H1 (cell line): ENCODE results near the gene CDK5R2.

Source experiments
- BCL11A ChIP-seq, 2 experiments: IDR thresholded peaks; one replicate each; pipeline ENCODE4 v1.6.1; 2011; ENCODE audit warnings: low read depth in 2 of 2, low read length in 2 of 2, mild to moderate bottlenecking in 2 of 2
- GTF2F1 ChIP-seq: IDR thresholded peaks from 2 replicates; pipeline ENCODE4 v1.6.1; 2012; ENCODE audit warnings: low read depth, low read length, improper control_type of control experiment, borderline replicate concordance

DNA sequence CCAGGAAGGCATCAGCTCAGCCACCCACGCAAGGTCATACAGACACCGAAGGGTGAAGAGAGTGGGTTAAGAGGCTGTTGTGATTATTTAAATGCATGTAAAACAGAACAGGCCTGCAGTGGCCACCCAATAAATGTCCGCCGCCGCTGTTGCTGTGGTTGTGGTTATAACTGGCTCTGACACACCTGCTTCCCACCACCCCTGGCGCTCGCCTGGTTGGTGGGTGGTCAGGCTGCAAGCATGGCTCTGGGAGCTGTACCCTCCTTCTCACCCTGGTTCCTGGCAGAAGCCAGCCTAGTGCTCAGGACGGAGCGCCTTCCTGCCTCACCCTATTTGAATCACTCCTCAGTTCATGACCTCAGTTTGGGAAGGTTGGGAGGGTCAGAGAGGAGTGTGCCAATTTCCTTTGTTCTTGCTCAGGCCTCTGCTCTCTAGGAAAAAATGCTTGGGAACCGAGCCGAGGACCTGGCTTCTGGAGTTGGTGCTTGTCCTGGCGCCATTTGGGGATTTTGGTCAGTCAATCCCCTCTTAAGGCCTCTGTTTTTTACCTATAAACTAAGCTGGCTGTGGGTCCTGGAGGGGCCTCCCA lies 39.0 kb downstream of the CDK5R2 start:
- TF ChIP-seq BCL11A (IDR thresholded peaks at IDR 0.05; ENCODE audit: low read depth in 2 of 2, low read length in 2 of 2): no peak
- TF ChIP-seq GTF2F1: no peak
